Pulmonary artery endothelial cell (primary cell): Measurements from ENCODE around the gene SDK2. TPM values are rescaled to one million over a fixed set of nuclear protein-coding genes. Genes with fewer than 3 reads are reported as not detected.
"Not testable (repeated sequence)": the region's sequence is repeated elsewhere in the genome, so short reads cannot be mapped to it uniquely, and the experiment has no call there.

ENCODE experiments used
- DNase-seq: peaks from one replicate; pipeline ENCODE4 v3.0.0-alpha.2; 2011; ENCODE audit warnings: low read depth, low spot score
- total RNA-seq: library from RNA; depleted of rRNA; stranded (reverse); fragments of >200 nt; gene quantifications from 2 replicates; pipeline ENCODE4 v1.2.3, GENCODE V29; 2014

SDK2 gene
- total RNA-seq, 1 donor from 2014 or later: under 0.01 TPM

DNA sequence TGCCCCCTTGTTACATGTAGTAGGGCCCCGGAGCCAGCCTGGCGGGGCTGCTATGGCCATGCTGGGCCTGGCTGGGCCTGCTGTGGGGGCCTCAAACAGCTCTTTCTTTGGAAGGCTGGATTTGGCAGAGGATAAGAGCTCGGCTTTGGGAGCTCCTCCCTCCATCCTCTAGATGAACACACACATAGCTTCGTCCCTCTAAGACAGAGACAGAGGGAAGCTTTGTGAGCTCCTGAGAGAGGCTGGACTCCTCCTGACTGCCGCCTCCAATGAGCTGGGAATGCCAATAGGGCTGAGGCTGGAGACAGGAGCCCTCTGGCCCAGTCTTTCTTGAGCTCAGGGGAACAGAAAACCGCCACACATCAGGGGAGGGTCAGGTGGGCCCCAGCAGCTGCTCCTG lies 295.1 kb downstream of the SDK2 start:
- no peak for DNase-seq

- no peak for DNase-seq
These were observed 295.5 kb downstream of the SDK2 start for GRCh38 chr17:73348829-73349095.

DNA sequence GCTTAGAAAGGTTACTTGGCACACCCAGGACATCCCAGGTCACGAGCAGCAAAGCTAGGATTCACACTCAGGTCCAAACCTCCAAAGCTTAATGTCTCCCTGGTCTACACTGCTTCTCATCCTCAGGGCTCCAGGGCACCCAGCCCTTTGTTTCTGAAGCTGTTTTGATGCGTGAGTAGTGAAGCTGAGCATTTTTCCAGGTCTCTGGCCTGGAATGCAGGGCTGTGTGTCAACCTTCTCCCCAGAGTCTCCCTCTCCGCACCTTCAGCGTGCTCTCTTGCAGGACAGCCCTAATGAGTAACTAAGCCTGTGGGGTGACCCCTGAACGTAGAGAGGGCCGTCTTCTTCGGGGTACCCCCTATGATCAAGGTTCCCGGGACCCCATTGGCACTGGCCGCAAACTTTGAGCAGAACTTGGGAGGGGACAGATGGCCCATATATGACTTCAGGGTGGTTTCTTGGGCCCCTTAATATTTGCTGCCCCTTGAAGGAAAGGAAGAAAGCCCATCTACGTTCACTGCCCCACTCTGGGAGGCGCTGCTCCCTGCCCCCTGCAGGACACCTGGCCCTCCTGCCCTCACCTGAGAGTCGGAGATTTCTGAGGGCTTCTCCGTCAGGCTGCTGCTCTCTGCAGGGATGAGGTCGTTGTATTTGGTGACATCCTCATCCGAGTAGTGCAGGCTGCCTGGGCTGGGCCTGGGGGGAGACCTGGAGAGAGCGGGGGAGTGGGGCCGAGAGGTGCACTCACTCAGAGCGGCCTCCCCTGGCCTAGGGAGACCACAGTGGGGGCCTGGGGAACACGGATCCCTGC lies 296.0 kb downstream of the SDK2 start:
- DNase-seq: no peak

DNA sequence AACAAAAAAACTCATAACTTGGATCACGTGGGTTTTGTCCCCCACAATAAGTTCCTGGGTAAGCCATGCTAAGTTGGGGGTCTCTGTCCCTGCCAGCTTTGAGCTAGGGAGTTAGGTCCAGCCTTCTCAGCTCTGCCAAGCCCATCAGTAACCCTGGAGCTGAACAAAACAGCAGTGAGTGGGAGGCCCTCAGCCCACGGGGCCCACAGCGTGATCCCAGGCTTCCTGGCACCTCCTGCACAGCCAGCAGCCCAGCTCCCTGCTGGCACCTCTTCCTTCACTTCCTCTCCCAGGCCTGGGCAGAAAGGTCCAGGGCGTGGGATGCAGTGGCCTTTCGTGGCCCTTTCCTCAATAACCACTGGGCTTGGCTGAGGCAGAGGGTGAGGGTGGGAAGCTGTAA lies 296.9 kb downstream of the SDK2 start:
- DNase-seq: no peak

GRCh38 chr17:73346501-73347162 lies 297.6 kb downstream of the SDK2 start:
- no peak for DNase-seq

GRCh38 chr17:73343739-73344454 lies 300.3 kb downstream of the SDK2 start:
- DNase-seq: no peak

DNA sequence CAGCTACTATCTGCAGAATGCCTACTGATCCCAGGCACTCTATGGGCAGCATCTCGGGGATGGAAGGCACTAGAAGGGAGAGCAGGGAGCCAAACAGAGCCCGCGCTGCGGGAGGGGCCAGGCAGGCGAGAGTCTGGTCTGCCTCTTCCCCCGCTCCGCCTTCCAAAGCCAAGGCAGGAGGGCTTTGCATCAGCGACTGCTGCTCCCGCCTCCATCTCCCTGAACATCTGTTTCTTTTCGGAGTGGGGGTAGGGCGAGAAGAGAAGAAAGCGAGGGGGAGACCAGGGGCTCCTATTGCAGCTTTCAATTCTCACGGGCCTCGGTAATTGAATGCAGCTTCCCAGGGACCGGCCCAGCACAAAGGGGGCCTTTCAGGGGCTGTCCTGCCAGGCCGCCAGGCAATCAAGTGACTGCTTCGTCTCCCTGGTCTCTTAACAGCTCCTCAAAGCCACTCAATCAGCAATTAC lies 301.0 kb downstream of the SDK2 start:
- DNase-seq: no peak

- DNase-seq: no peak
These were observed 301.6 kb downstream of the SDK2 start for GRCh38 chr17:73342541-73343167.

GRCh38 chr17:73342050-73342522 lies 302.2 kb downstream of the SDK2 start:
- peak; percentile 76 for DNase-seq

DNA sequence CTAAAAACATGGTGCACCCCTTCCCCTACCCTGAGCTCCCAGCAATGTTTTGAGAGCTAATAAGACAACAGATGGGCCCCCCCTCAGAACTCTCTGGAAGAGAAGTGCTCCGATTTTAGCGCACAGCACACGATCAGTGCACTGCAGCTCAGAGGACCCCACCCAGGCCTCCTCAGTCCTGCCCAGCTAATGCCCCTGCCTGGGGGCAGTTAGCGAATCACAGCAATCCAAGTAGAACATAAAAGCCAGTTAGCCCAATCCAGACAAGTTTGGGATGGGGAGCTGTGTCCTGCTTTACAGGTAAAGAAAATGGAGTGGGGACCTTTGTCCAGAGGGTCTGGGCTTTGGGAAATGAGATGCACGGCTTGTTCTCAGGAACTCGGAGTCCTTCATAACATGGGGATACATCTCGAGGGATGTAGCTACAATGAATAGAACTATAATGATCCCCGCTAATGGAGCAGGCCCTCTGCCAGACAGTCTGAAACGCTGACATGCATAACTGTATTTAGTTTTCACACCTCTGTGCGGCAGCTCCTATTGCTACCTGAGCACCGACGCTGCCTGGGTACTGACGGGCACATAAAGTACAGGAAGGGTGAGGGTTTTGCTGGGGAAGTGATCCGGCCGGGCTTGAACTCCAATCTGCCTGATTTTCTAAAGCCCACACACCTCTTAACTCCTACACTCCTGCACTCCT lies 302.7 kb downstream of the SDK2 start:
- no peak for DNase-seq

- DNase-seq: no peak
These were observed 304.1 kb downstream of the SDK2 start for GRCh38 chr17:73340093-73340596.

GRCh38 chr17:73338566-73339197 lies 305.6 kb downstream of the SDK2 start:
- no peak for DNase-seq

GRCh38 chr17:73338050-73338521 lies 306.2 kb downstream of the SDK2 start:
- no peak for DNase-seq

DNA sequence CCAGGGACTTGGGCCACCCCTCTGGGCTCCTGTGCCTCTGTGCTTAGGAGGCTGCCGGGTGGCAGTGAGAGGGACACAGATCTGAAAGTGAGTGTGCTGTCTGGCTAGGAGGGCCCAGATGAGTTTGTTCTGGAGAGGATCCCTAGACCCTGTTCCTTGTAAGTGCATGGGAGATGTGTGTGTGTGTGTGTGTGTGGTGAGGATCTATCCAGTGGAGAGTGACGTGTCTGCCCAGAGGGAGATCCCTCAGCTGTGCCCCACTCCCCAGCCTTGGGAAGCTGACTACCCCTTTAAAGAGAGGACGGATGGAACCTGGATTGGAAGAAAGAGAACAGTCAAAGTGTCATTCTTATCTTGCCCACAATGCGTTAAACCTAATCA lies 306.9 kb downstream of the SDK2 start:
- no peak for DNase-seq

- DNase-seq: no peak
These were observed 307.6 kb downstream of the SDK2 start for GRCh38 chr17:73336408-73337329.

GRCh38 chr17:73335591-73336407 lies 308.4 kb downstream of the SDK2 start:
- DNase-seq: no peak

GRCh38 chr17:73334771-73335513 lies 309.3 kb downstream of the SDK2 start:
- DNase-seq: no peak

DNA sequence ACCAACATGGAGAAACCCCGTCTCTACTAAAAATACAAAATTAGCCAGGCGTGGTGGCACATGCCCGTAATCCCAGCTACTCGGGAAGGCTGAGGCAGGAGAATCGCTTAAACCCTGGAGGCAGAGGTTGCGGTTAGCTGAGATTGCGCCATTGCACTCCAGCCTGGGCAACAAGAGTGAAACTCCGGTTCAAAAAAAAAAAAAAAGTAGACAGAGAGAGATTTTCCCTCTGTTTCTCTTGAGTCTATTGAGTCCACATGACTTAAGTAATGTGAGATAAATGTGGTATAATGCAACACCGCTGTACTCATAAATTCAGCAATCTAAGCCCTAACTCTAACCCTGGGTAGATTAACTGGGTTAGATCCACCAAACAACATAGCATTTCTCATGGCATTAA lies 310.8 kb downstream of the SDK2 start:
- DNase-seq: not testable (repeated sequence)
